Activated naive CD4-positive, alpha-beta T cell treated with anti-CD3 and anti-CD28 coated beads, Interleukin-2, amount 10 ng/mL, durations not matched to agents 7 days and 5 days (primary cell): ENCODE measurements around the gene CSNK2A3.
"Not testable (repeated sequence)": the region's sequence is repeated elsewhere in the genome, so short reads cannot be mapped to it uniquely, and the experiment has no call there.

Experiments used
- CTCF ChIA-PET: fragments of 350-600 bp; sonication (Branson Sonifier 250); formaldehyde crosslinking; loops from one replicate; lab custom pipeline; 2021; ENCODE audit warnings: antibody characterized with exemption; lab: Charles Lee
- DNase-seq: peaks from one replicate; pipeline ENCODE4 v3.0.0-alpha.2; 2020
- H3K27ac Mint-ChIP-seq: one replicate; pipeline ENCODE4 v1.8.0; 2021; ENCODE audit warnings: mild to moderate bottlenecking, moderate library complexity, mixed read lengths
- H3K27me3 Mint-ChIP-seq: one replicate; pipeline ENCODE4 v1.8.0; 2021; ENCODE audit warnings: mild to moderate bottlenecking, mixed read lengths
- H3K36me3 Mint-ChIP-seq: one replicate; pipeline ENCODE4 v1.8.0; 2021; ENCODE audit warnings: mixed read lengths
- H3K4me1 Mint-ChIP-seq: one replicate; pipeline ENCODE4 v1.8.0; 2021; ENCODE audit warnings: mixed read lengths
- H3K4me3 Mint-ChIP-seq: one replicate; pipeline ENCODE4 v1.8.0; 2021; ENCODE audit warnings: mild to moderate bottlenecking, moderate library complexity, mixed read lengths
- H3K9me3 Mint-ChIP-seq: one replicate; pipeline ENCODE4 v1.8.0; 2021; ENCODE audit warnings: mixed read lengths

CSNK2A3 gene

GRCh38 chr11:11370255-11370961 lies 17.4 kb upstream of the CSNK2A3 start:
- CTCF ChIA-PET = no interaction called here
- peaks cover 7% of the 10 kb centered on the region for H3K27me3 Mint-ChIP-seq
- H3K36me3 Mint-ChIP-seq = no peaks in the 10 kb centered on the region
- H3K4me3 Mint-ChIP-seq = no peak overlapping the region
- H3K4me1 Mint-ChIP-seq = no peaks in the 10 kb centered on the region
- no peak for DNase-seq
- H3K27ac Mint-ChIP-seq = no peak overlapping the region
- no peaks in the 10 kb centered on the region for H3K9me3 Mint-ChIP-seq

- no peak overlapping the region for H3K27ac Mint-ChIP-seq
- DNase-seq = no peak
- H3K4me1 Mint-ChIP-seq = no peaks in the 10 kb centered on the region
- H3K4me3 Mint-ChIP-seq = no peak overlapping the region
- CTCF ChIA-PET = no interaction called here
- H3K36me3 Mint-ChIP-seq = no peaks in the 10 kb centered on the region
- H3K27me3 Mint-ChIP-seq = no peaks in the 10 kb centered on the region
- H3K9me3 Mint-ChIP-seq = no peaks in the 10 kb centered on the region
Measured at GRCh38 chr11:11366793-11367192, 13.7 kb upstream of the CSNK2A3 start.

- CTCF ChIA-PET = no interaction called here
- Mint-ChIP-seq H3K27ac (no peak overlapping the region), H3K27me3 (no peaks in the 10 kb centered on the region), H3K4me3 (no peak overlapping the region), H3K4me1 (no peaks in the 10 kb centered on the region), H3K36me3 (no peaks in the 10 kb centered on the region), H3K9me3 (no peaks in the 10 kb centered on the region)
- DNase-seq = no peak
Measured at GRCh38 chr11:11363674-11364073, 10.6 kb upstream of the CSNK2A3 start.

GRCh38 chr11:11359611-11360010 lies 6.6 kb upstream of the CSNK2A3 start:
- Mint-ChIP-seq H3K27ac (no peak overlapping the region), H3K36me3 (no peaks in the 10 kb centered on the region), H3K9me3 (no peaks in the 10 kb centered on the region), H3K27me3 (peaks cover 4% of the 10 kb centered on the region), H3K4me3 (no peak overlapping the region), H3K4me1 (no peaks in the 10 kb centered on the region)
- no peak for DNase-seq
- CTCF ChIA-PET = no interaction called here

GRCh38 chr11:11356842-11357241 lies 3.8 kb upstream of the CSNK2A3 start:
- CTCF ChIA-PET = no interaction called here
- H3K36me3 Mint-ChIP-seq = no peaks in the 10 kb centered on the region
- no peak overlapping the region for H3K4me3 Mint-ChIP-seq
- DNase-seq = no peak
- no peaks in the 10 kb centered on the region for H3K4me1 Mint-ChIP-seq
- no peaks in the 10 kb centered on the region for H3K9me3 Mint-ChIP-seq
- peaks cover 4% of the 10 kb centered on the region for H3K27me3 Mint-ChIP-seq
- no peak overlapping the region for H3K27ac Mint-ChIP-seq

- H3K27me3 Mint-ChIP-seq, H3K27ac Mint-ChIP-seq, H3K9me3 Mint-ChIP-seq, DNase-seq, H3K36me3 Mint-ChIP-seq, H3K4me1 Mint-ChIP-seq, H3K4me3 Mint-ChIP-seq: not testable (repeated sequence)
- CTCF ChIA-PET = interaction anchor here (1.1 kb wide), 1 partner anchor 9 kb away, joined by 3 read pairs; no protein-coding TSS in a partner anchor
Measured at GRCh38 chr11:11351851-11352250, 1.2 kb downstream of the CSNK2A3 start.

GRCh38 chr11:11351042-11351586 lies 1.9 kb downstream of the CSNK2A3 start:
- Mint-ChIP-seq H3K27me3 (peaks cover 6% of the 10 kb centered on the region), H3K36me3 (no peaks in the 10 kb centered on the region), H3K4me1 (no peaks in the 10 kb centered on the region), H3K4me3 (no peak overlapping the region), H3K9me3 (no peaks in the 10 kb centered on the region), H3K27ac (no peak overlapping the region)
- CTCF ChIA-PET = interaction anchor here (1.1 kb wide), 1 partner anchor 10 kb away, joined by 3 read pairs; no protein-coding TSS in a partner anchor
- DNase-seq = no peak

GRCh38 chr11:11349870-11350337 lies 3.1 kb downstream of the CSNK2A3 start:
- Mint-ChIP-seq H3K36me3 (no peaks in the 10 kb centered on the region), H3K27ac (no peak overlapping the region), H3K4me3 (no peak overlapping the region), H3K27me3 (peaks cover 11% of the 10 kb centered on the region), H3K9me3 (no peaks in the 10 kb centered on the region), H3K4me1 (no peaks in the 10 kb centered on the region)
- CTCF ChIA-PET = no interaction called here
- no peak for DNase-seq

GRCh38 chr11:11349106-11349825 lies 3.8 kb downstream of the CSNK2A3 start:
- Mint-ChIP-seq H3K9me3 (no peaks in the 10 kb centered on the region), H3K4me3 (no peak overlapping the region), H3K27ac (no peak overlapping the region), H3K27me3 (peaks cover 11% of the 10 kb centered on the region), H3K4me1 (no peaks in the 10 kb centered on the region), H3K36me3 (no peaks in the 10 kb centered on the region)
- CTCF ChIA-PET = no interaction called here
- no peak for DNase-seq

- H3K4me1 Mint-ChIP-seq = no peaks in the 10 kb centered on the region
- no peak for DNase-seq
- no peak overlapping the region for H3K27ac Mint-ChIP-seq
- CTCF ChIA-PET = no interaction called here
- H3K4me3 Mint-ChIP-seq = no peak overlapping the region
- H3K36me3 Mint-ChIP-seq = no peaks in the 10 kb centered on the region
- no peaks in the 10 kb centered on the region for H3K9me3 Mint-ChIP-seq
- H3K27me3 Mint-ChIP-seq = peaks cover 15% of the 10 kb centered on the region
Measured at GRCh38 chr11:11348303-11348702, 4.7 kb downstream of the CSNK2A3 start.

GRCh38 chr11:11347592-11347991 lies 5.5 kb downstream of the CSNK2A3 start:
- Mint-ChIP-seq H3K4me1 (no peaks in the 10 kb centered on the region), H3K36me3 (no peaks in the 10 kb centered on the region), H3K9me3 (no peaks in the 10 kb centered on the region), H3K27ac (no peak overlapping the region), H3K27me3 (peaks cover 15% of the 10 kb centered on the region), H3K4me3 (no peak overlapping the region)
- CTCF ChIA-PET = no interaction called here
- DNase-seq = no peak

GRCh38 chr11:11346303-11346702 lies 6.7 kb downstream of the CSNK2A3 start:
- Mint-ChIP-seq H3K4me1 (no peaks in the 10 kb centered on the region), H3K9me3 (no peaks in the 10 kb centered on the region), H3K27me3 (peaks cover 15% of the 10 kb centered on the region), H3K36me3 (no peaks in the 10 kb centered on the region), H3K27ac (no peak overlapping the region), H3K4me3 (no peak overlapping the region)
- CTCF ChIA-PET = no interaction called here
- no peak for DNase-seq

GRCh38 chr11:11345099-11345498 lies 8.0 kb downstream of the CSNK2A3 start:
- CTCF ChIA-PET = no interaction called here
- DNase-seq = no peak
- no peaks in the 10 kb centered on the region for H3K9me3 Mint-ChIP-seq
- no peaks in the 10 kb centered on the region for H3K4me1 Mint-ChIP-seq
- no peak overlapping the region for H3K4me3 Mint-ChIP-seq
- H3K27ac Mint-ChIP-seq = no peak overlapping the region
- peaks cover 15% of the 10 kb centered on the region for H3K27me3 Mint-ChIP-seq
- no peaks in the 10 kb centered on the region for H3K36me3 Mint-ChIP-seq

- DNase-seq = no peak
- Mint-ChIP-seq H3K27ac (no peak overlapping the region), H3K4me1 (no peaks in the 10 kb centered on the region), H3K27me3 (peaks cover 15% of the 10 kb centered on the region), H3K9me3 (no peaks in the 10 kb centered on the region), H3K36me3 (no peaks in the 10 kb centered on the region), H3K4me3 (no peak overlapping the region)
- CTCF ChIA-PET = no interaction called here
Measured at GRCh38 chr11:11344045-11344444, 9.0 kb downstream of the CSNK2A3 start.

- H3K36me3 Mint-ChIP-seq = no peaks in the 10 kb centered on the region
- no peak for DNase-seq
- no peak overlapping the region for H3K27ac Mint-ChIP-seq
- H3K4me3 Mint-ChIP-seq = no peak overlapping the region
- H3K27me3 Mint-ChIP-seq = peaks cover 11% of the 10 kb centered on the region
- H3K9me3 Mint-ChIP-seq = no peaks in the 10 kb centered on the region
- H3K4me1 Mint-ChIP-seq = no peaks in the 10 kb centered on the region
- CTCF ChIA-PET = no interaction called here
Measured at GRCh38 chr11:11338304-11338703, 14.7 kb downstream of the CSNK2A3 start.
